ELF-1 (cell line): ENCODE measurements around the gene CHRNA4.
A peak's percentile ranks its signal among the peaks of the same experiment; 100 is the strongest.

Source experiments
- DNase-seq: peaks from one replicate; pipeline ENCODE4 v3.0.0-alpha.2; 2016; ENCODE audit warnings: low read depth, low spot score

The CHRNA4 gene

GRCh38 chr20:63377951-63378381 lies 16.8 kb upstream of the CHRNA4 start:
- DNase-seq: no peak

GRCh38 chr20:63377256-63377941 lies 16.2 kb upstream of the CHRNA4 start:
- peak; percentile 52 for DNase-seq

GRCh38 chr20:63376283-63377250 lies 15.4 kb upstream of the CHRNA4 start:
- no peak for DNase-seq

GRCh38 chr20:63375438-63375837 lies 14.3 kb upstream of the CHRNA4 start:
- no peak for DNase-seq

- DNase-seq: no peak
These were observed 13.4 kb upstream of the CHRNA4 start for GRCh38 chr20:63374504-63374903.

GRCh38 chr20:63373996-63374395 lies 12.8 kb upstream of the CHRNA4 start:
- no peak for DNase-seq

GRCh38 chr20:63372971-63373885 lies 12.1 kb upstream of the CHRNA4 start:
- no peak for DNase-seq

GRCh38 chr20:63371291-63371865 lies 10.2 kb upstream of the CHRNA4 start:
- no peak for DNase-seq

GRCh38 chr20:63370618-63371187 lies 9.6 kb upstream of the CHRNA4 start:
- no peak for DNase-seq

GRCh38 chr20:63369724-63370617 lies 8.8 kb upstream of the CHRNA4 start:
- no peak for DNase-seq

- DNase-seq: no peak
These were observed 7.9 kb upstream of the CHRNA4 start for GRCh38 chr20:63369024-63369530.

- no peak for DNase-seq
These were observed 7.0 kb upstream of the CHRNA4 start for GRCh38 chr20:63368151-63368550.

GRCh38 chr20:63367446-63368055 lies 6.4 kb upstream of the CHRNA4 start:
- DNase-seq: no peak

- no peak for DNase-seq
These were observed 5.5 kb upstream of the CHRNA4 start for GRCh38 chr20:63366390-63367365.

GRCh38 chr20:63365601-63366389 lies 4.6 kb upstream of the CHRNA4 start:
- no peak for DNase-seq

GRCh38 chr20:63364801-63365585 lies 3.8 kb upstream of the CHRNA4 start:
- no peak for DNase-seq
